Prostate gland (tissue), 2 donors: ENCODE results near the gene CREBL2. TPM values are rescaled to one million over a fixed set of nuclear protein-coding genes. Genes with fewer than 3 reads are reported as not detected.
"Not testable (repeated sequence)": the region's sequence is repeated elsewhere in the genome, so short reads cannot be mapped to it uniquely, and the experiment has no call there.

Experiments
- DNase-seq: peaks from one replicate; pipeline ENCODE4 v3.0.0-alpha.2; 2019; ENCODE audit warnings: low spot score
- H3K27ac ChIP-seq, 2 donors: fragments of 200-600 bp; sonication (generic); 2 replicates each; pipeline ENCODE4 v1.5.1; 2017 to 2019
- H3K27me3 ChIP-seq: fragments of 200-600 bp; sonication (generic); replicated peaks from 2 replicates; pipeline ENCODE4 v1.5.1; 2019; ENCODE audit not compliant: insufficient read depth
- H3K36me3 ChIP-seq, 2 donors: fragments of 200-600 bp; sonication (generic); 1 replicate in 1 of 2; 2 replicates in 1 of 2; pipeline versions ENCODE4 v1.5.1 to v1.8.1; 2017 to 2019
- H3K4me1 ChIP-seq: fragments of 200-600 bp; sonication (generic); replicated peaks from 2 replicates; pipeline ENCODE4 v1.5.1; 2019
- H3K4me3 ChIP-seq, 2 donors: fragments of 200-600 bp; sonication (generic); 2 replicates each; pipeline ENCODE4 v1.5.1; 2017 to 2019
- H3K9me3 ChIP-seq: fragments of 200-600 bp; sonication (generic); 2 replicates; pipeline ENCODE4 v1.5.1; 2017
- POLR2A ChIP-seq: fragments of 450-650 bp; IDR thresholded peaks from one replicate; pipeline ENCODE4 v1.6.1; 2016; ENCODE audit warnings: antibody characterized with exemption, mild to moderate bottlenecking
- POLR2AphosphoS5 ChIP-seq: sonication (generic); formaldehyde crosslinking; IDR thresholded peaks from one replicate; pipeline ENCODE4 v1.6.1; 2017; ENCODE audit warnings: antibody characterized with exemption
- WGBS: methylation state at CpG from one replicate; pipeline ENCODE4 v1.1.5; 2018; 5-methylcytosine and 5-hydroxymethylcytosine counted together
- intact Hi-C: fragments of 100-400 bp; cut with DNase I; formaldehyde crosslinking; loops from one replicate; pipeline ENCODE4 v1.14.2; 2022
- total RNA-seq, 2 donors: library from RNA; depleted of rRNA; stranded (reverse); fragments of >200 nt; gene quantifications; one replicate each; pipeline ENCODE4 v1.1.0, GENCODE V29; 2016
- TF ChIP-seq, protein P1 (sequence below), 4 experiments: fragments of 200-600 bp in 2 of 4; fragments of 450-650 bp in 2 of 4; sonication (generic) in 2 of 4; IDR thresholded peaks; 1 replicate in 3 of 4; 2 replicates in 1 of 4; pipeline ENCODE4 v1.5.1; 2016 to 2019; ENCODE audit warnings: antibody characterized with exemption in 4 of 4, mild to moderate bottlenecking in 2 of 4, moderate library complexity in 2 of 4

The CREBL2 gene
- total RNA-seq, 2 donors from 2014 or later: 48.1 to 59.8 TPM

DNA sequence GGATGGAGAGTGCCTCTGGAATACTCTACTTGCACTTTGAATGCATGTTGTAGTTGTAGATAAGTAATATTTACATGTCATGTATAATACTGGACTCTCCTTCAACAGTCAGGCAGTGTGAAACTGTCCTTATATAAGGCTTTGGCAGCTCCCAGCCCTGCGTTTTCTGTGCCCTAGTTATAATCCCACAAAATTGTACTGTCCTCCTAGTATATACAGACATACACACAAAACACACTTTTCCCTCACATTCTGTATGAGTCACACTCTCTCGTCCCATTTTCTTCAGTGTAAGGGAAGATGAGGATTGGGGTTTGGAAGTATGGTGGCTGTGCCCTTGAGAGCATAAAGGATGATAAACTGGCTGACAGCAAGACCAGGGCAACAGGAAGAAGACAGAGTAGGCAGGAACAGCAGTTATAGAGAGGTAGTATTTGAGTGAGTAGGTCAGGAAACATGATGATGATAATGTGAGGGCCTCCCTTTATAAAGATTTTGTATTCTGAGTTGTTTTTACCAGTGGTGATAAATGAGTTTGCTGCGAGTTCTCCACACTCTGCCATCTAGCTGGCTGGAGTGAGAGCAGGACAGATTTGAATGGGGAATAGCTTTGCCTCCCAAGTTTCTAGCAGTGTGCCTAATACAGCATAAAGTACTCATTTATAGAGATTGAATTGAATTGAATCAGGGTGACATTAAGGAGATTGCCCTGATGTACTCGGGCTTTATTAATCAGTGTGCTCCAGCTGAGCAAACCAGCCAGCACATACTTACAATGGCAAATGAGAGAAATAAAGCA is 5.0 kb downstream of the CREBL2 start:
- WGBS: 46% methylated on average over 4 of the region's 4 CpGs
- Histone ChIP-seq H3K36me3 (no peaks in the 10 kb centered on the region), H3K4me3 (no peak overlapping the region), H3K27ac (no peak overlapping the region), H3K27me3 (no peaks in the 10 kb centered on the region), H3K9me3 (no peaks in the 10 kb centered on the region), H3K4me1 (peaks cover 2% of the 10 kb centered on the region)
- intact Hi-C loops: loop anchor here (10.0 kb wide), 1 partner anchor 78 kb away; the partner anchor contains the start of gene GPR19
- no peak for TF ChIP-seq POLR2AphosphoS5
- TF ChIP-seq POLR2A: no peak
- TF ChIP-seq, protein P1, sequence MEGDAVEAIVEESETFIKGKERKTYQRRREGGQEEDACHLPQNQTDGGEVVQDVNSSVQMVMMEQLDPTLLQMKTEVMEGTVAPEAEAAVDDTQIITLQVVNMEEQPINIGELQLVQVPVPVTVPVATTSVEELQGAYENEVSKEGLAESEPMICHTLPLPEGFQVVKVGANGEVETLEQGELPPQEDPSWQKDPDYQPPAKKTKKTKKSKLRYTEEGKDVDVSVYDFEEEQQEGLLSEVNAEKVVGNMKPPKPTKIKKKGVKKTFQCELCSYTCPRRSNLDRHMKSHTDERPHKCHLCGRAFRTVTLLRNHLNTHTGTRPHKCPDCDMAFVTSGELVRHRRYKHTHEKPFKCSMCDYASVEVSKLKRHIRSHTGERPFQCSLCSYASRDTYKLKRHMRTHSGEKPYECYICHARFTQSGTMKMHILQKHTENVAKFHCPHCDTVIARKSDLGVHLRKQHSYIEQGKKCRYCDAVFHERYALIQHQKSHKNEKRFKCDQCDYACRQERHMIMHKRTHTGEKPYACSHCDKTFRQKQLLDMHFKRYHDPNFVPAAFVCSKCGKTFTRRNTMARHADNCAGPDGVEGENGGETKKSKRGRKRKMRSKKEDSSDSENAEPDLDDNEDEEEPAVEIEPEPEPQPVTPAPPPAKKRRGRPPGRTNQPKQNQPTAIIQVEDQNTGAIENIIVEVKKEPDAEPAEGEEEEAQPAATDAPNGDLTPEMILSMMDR (IDR thresholded peaks at IDR 0.05): no peak
- DNase-seq: no peak

DNA sequence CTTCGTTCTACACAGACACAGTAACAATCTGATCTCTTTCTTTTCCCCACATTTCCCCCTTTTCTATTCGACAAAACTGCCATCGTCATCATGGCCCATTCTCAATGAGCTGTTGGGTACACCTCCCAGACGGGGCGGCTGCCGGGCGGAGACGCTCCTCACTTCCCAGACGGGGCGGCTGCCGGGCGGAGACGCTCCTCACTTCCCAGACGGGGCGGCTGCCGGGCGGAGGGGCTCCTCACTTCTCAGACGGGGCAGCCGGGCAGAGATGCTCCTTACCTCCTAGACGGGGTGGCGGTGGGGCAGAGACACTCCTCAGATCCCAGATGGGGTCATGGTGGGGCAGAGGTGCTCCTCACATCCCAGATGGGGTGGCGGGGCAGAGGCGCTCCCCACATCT is 6.4 kb downstream of the CREBL2 start:
- not testable (repeated sequence) for H3K9me3 ChIP-seq, H3K27me3 ChIP-seq, H3K4me1 ChIP-seq, H3K27ac ChIP-seq, DNase-seq, H3K4me3 ChIP-seq, H3K36me3 ChIP-seq
- intact Hi-C loops: loop anchor here (10.0 kb wide), 1 partner anchor 77 kb away; the partner anchor contains the start of gene GPR19
- WGBS: 97% methylated on average over 23 of the region's 23 CpGs

DNA sequence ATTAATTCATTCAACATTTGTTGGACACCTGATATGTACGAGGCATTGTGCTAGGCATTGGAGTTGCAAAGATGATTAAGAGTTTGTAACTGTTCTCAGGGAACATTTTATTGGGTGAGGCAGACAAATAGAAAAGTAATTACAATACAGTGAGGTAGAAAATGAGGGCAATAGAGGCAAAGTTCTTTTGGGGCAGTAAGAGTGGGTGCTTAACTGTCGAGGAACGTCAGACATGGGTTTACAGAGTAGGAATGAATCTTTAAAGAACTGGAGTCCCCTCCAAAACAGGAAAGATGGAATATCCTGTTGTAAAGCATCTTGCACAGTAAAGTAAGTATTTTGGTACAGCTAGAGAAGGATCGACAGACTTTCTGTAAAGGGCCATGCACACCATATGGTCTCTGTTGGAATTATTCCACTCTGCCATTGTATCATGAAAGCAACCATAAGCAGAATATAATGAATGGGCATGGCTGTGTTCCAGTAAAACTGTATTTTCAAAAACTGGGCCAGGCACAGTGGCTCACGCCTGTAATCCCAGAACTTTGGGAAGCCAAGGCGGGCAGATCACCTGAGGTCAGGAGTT is 9.1 kb downstream of the CREBL2 start:
- Histone ChIP-seq H3K27ac (no peak overlapping the region), H3K36me3 (no peaks in the 10 kb centered on the region), H3K27me3 (no peaks in the 10 kb centered on the region), H3K9me3 (no peaks in the 10 kb centered on the region), H3K4me1 (peaks cover 3% of the 10 kb centered on the region), H3K4me3 (no peak overlapping the region)
- no peak for TF ChIP-seq POLR2A
- TF ChIP-seq POLR2AphosphoS5: no peak
- TF ChIP-seq, protein P1 (IDR thresholded peaks at IDR 0.05): no peak
- WGBS: 84% methylated on average over 6 of the region's 6 CpGs
- DNase-seq: no peak
- intact Hi-C loops: no loop called here

DNA sequence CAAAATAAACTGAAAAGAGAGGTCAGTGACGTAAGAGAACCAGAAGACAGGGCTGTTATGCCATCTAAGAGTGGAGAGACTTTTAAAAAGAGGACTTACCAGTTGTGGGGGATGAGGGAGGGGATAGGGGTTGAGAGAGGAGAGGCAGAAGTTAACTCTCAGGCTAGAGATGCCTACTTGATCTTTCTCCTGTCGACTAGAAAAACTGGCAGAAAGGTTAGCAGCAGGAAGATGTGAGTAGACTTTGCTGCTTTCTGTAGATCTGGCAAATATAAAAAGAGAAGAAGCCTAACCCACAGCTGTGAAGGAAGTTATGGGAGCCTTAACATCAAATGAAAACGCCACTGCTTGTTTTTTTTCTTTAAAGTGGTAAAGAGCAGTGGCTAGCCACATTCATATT is 10.7 kb downstream of the CREBL2 start:
- Histone ChIP-seq H3K27me3 (no peaks in the 10 kb centered on the region), H3K27ac (no peak overlapping the region), H3K9me3 (no peaks in the 10 kb centered on the region), H3K36me3 (no peaks in the 10 kb centered on the region), H3K4me3 (no peak overlapping the region), H3K4me1 (peaks cover 3% of the 10 kb centered on the region)
- DNase-seq: no peak
- 59% methylated on average over 3 of the region's 3 CpGs for WGBS
- intact Hi-C loops: no loop called here
- TF ChIP-seq POLR2AphosphoS5: no peak
- no peak for TF ChIP-seq POLR2A
- TF ChIP-seq, protein P1 (IDR thresholded peaks at IDR 0.05): no peak

DNA sequence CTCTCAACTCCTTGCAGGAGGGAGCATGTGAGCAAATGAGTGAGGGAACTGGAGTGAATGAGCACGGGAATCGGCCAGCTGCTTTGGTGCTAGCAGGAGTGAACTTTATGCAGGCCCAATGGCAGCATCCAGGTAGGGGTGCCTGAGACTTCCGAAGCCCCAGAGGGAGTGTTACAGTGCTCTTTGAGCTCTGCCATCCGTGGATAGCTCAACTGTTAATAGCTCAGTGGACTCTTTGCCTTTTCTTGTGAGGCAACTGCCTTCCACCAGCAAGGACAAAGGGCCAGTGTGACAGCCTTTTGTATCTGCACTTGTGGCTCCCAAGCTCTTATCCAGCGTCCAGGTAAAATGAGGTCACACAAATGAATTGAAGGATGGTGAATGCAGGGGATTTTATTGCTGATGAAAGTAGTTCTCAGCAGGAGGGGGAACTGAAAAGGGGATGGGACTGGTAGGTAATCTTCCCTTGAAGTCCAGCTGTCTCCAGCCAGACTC is 12.9 kb downstream of the CREBL2 start:
- no peak overlapping the region for H3K27ac ChIP-seq
- WGBS: 82% methylated on average over 5 of the region's 5 CpGs
- DNase-seq: no peak
- H3K27me3 ChIP-seq: no peaks in the 10 kb centered on the region
- H3K4me3 ChIP-seq: no peak overlapping the region
- H3K4me1 ChIP-seq: peaks cover 3% of the 10 kb centered on the region
- H3K9me3 ChIP-seq: no peaks in the 10 kb centered on the region
- no peaks in the 10 kb centered on the region for H3K36me3 ChIP-seq
- TF ChIP-seq, protein P1 (IDR thresholded peaks at IDR 0.05): no peak
- TF ChIP-seq POLR2AphosphoS5 (no peak), POLR2A (no peak)
- intact Hi-C loops: no loop called here
